ENCODE measurements around the gene FAM200A.
"Not testable (repeated sequence)": the region's sequence is repeated elsewhere in the genome, so short reads cannot be mapped to it uniquely, and the experiment has no call there.

The FAM200A gene

DNA sequence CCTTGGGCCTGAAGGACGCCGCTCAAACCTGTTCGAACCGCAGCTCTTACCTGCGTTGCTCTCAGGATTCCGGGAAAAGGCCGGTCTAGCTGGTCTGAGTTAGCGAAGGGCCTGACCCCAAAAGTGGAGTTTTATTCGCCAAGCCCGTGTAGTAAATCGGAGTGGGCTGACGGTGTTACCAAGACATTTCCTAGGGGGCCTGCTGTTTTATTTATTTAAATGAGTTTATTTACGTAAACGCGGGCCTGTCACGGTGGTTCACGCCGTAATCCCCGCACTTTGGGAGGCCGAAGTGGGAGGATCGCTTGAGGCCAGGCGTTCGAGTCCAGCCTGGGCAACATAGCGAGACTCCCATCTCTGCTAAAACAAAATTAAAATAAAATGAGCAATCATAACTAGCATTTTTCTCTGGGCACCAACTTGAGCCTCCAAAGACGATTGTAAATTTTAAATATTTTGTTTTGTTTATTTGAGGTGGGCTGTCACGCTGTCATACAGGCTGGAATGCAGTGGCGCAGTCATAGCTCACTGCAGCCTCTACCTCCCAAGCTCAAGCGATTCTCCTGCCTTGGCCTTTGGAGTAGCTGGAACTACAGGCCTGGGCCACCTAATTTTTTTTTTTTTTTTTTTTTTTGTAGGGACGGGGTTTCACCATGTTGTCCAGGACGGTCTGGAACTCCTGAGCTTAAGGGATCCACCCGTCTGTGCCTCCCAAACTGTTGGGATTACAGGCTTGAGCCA, 7.4 kb upstream of the FAM200A start:
- DNase-seq: no peak

DNA sequence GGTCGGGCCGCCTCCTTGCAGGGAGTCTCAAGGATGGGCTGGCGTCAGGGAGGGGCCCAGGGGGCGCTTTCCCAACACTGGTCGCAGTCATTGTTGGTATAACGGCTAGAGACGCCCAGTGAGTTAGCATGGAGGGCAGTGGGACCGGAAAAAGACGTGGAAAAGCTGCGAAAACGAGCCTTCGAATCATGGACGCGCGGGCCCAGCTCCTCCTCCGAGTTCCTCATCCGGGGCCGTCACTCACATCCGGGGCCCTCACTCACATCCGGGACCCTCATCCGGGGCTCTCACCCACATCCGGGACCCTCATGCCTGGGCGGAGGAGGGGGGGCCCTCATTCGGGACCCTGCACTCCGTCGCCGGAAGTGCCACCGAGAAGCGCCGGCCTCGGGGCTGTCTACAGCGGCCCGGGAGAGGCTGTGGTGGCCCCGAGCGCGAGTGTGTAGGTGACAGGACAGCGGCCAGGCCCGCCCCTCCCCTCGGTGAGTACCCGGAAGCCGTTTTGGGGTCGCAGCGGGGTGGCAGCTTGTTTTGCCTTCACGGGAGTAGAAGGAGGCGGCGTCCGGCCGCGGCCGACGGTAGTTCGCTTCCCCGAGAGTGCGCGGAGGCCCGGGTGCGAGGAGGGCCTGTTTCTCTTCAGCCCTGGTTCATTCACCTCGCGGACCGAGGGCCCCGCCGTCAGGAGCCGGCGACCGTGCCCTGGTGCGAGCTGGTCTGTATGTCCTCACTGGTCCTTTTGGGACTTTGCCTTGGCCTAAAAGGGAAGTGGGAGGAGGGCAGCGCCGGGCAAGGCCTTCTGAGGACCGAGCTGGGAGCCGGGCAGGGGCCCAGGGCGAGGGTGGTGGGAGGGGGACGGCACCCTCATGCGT, 6.6 kb upstream of the FAM200A start, which contains the start of gene ZNF655:
Gene ZNF655, plus strand, starts transcription at position 337 of the 869 bp plus-strand sequence. CDS start 1,918 bp downstream, outside the sequence.
- DNase-seq: peak; percentile 34 to 96 (median 87)

DNA sequence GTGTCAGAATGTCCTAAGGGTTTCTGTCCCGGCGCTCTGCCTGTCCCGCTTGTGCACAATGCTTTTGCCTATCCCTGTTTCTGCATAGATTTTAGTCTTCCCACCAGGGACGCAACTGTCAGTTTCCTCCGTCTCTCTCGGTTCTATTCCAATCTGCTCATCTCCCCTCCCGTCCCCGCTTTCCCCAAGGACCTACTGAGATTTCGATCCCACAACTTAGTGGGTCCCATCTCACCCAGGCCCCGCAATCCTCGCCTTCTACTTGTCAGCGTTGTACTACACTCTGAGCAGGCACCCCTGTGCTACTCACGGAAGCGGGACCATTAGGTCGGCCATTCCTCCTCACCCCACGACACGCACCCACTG, 6.0 kb upstream of the FAM200A start:
- peak in 3 of 51 donors; percentile 62 to 69 (median 69) for DNase-seq

DNA sequence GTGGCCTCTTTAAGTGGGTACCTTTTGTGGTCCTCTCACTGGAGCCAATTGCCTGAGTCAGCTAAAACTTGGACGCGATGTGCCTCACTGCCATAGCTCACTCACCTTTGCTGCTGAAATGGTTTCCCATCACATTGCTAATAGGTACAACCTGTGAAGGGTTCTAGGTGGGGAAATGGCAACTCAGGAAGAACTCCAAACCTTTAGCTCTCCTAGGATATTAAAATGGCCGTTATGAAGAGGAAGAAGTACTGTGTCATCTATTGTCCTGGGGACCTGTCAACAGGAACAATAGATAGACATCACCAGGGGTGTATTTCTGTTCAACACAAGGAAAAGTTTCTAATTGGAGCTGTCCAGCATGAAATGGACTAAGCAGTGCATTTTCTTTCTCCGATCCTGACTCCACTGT, 5.3 kb upstream of the FAM200A start:
- no peak for DNase-seq

DNA sequence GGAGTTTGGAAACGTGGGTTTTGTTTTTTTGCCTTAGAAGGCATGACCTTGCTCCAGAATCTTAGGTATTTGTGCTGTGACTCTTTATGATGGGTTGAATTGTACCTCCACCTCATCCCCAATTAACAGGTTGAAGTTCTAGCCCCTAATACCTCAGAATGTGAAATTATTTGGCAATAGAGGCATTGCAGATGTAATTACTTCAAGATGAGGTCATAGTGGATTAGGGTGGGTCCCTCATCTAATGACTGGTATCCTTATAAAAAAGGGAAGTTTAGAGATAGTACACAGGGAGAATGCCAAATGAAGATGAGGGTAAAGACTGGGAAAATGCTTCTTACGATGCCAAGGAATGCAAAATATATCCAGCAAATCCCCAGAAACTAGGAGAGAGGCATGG, 3.0 kb upstream of the FAM200A start:
- DNase-seq: no peak

DNA sequence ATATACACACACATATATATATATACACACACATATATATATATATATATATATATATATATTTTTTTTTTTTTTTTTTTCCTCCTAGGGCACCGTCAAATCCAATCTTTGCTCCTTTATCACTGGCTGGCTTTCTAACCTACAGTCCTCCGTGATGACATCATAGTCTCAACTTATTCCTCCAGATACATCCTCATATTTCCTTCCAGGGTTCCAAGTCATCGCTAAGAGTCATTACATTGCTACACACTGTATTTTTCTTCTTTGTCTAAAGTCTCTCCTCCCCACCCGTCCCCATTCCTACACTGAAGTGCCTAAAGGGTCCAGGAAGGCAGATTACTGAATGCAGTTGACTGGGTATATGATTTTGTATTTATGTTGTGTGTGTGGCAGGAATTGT, 1.1 kb upstream of the FAM200A start:
- no peak for DNase-seq

DNA sequence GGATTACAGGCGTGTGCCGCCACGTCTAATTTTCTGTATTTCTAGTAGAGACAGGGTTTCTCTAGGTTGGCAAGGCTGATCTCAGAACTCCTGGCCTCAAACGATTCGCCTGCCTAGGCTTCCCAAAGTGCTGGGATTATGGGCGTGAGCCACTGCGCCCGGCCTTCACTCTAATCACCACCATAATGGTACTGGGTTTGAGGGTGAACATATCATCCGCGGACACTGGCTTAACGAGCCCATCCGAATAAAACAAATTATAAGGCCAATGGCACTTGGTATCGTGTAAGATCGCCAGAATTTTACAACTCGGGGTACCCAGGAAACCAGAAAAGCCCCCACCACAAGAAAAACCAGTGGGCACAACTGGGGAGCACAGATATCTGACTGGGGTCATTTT, 580 bp downstream of the FAM200A start:
- DNase-seq: no peak

DNA sequence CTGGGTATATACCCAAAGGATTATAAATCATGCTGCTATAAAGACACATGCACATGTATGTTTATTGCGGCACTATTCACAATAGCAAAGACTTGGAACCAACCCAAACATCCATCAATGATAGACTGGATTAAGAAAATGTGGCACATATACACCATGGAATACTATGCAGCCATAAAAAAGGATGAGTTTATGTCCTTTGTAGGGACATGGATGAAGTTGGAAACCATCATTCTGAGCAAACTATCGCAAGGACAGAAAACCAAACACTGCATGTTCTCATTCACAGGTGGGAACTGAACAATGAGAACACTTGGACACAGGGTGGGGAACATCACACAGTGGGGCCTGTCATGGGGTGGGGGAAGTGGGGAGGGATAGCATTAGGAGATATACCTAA, 2.4 kb downstream of the FAM200A start:
- not testable (repeated sequence) for DNase-seq

DNA sequence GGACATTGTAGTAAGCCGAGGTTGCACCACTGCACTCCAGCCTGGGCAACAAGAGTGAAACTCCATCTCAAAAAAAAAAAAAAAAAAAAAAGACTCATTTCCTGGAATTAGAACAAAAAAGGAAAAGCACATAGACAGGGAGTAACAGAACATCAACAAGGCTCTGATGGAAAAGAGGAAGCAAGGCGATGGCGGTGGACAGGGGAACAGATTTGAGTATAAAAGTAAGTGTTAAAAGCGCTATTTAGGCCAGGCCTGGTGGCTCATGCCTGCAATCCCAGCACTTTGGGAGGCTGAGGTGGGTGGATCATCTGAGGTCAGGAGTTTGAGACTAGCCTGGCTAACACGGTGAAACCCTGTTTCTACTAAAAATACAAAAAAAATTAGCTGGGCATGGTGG, 6.6 kb downstream of the FAM200A start:
- not testable (repeated sequence) for DNase-seq

DNA sequence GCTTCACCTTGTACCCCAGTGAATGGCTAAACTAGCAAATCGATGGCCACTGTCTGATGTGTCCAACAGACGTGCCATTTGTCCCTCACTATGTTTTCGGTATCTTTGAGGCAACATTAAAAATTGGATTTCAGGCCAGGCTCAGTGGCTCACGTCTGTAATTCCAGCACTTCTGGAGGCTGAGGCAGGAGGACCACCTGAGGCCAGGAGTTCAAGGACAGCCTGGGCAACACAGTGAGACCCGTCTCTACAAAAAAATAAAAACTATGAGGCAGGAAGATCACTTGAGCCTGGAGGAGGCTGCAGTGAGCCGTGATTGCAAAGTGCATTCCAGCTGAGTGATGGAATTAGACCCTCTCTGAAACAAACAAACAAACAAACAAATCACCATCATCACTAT, 8.0 kb downstream of the FAM200A start:
- DNase-seq: no peak

DNA sequence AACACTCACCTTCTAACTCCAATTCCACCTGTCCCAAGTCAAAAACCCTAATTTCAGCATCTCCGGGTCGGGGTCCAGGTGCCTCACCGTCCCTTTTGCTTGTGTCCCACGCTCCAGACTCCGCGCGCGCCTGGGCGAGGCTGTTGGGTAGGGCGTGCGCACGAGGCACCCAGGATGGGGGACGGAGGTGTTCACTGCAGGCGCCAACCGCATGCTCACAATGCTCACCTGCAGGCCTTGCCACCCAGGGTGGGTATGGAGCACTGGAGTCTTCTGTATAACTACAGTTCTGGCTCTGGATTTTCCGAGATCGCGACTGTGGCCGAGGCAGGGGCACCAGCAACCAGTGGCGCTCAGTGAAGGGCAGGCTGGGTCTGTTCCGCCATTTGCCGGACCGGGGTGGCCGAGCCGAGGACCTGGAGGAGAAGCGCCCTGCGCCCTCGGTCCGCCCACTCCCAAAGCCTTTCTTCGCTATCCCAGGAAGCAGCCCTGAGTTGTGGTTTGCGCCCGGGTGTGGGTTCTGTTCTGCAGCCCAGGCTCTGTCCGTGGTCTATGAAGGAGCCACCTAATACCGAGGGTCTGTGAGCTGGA, 8.7 kb downstream of the FAM200A start:
- no peak for DNase-seq

DNA sequence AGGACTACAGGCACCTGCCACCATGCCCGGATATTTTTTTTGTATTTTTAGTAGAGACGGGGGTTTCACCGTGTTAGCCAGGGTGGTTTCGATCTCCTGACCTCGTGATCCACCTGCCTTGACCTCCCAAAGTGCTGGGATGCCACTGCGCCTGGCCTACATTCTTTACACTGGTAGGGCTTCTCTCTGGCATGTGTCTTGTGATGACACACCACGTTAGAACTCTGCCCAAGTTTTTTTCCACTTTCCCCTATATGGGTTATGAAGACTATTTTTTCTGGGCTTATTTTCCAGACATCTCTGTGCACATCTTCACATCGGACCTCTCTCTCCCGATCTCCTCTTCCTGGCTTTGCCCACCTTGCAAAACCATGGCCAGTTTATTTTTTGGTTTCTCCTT, 10.7 kb downstream of the FAM200A start:
- DNase-seq: no peak

DNA sequence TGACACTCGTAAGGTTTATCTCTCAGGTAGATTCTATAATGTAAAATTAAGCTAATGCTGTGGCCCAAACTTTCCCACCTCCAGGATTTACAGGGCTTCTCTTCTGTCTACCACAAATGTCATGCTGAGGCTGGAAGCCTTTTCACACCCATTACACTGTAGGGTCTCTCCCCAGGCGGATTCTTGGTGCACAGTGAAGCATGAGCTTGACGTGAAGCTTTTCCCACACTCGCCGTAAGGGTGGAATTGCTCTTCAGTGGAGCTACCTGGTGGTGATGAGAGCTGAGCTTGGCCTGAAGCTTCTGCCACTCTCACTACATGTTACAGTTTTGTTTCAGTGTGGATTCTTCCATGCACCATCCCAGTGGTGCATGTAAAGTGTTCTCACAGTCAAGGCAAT, 11.4 kb downstream of the FAM200A start:
- no peak for DNase-seq

DNA sequence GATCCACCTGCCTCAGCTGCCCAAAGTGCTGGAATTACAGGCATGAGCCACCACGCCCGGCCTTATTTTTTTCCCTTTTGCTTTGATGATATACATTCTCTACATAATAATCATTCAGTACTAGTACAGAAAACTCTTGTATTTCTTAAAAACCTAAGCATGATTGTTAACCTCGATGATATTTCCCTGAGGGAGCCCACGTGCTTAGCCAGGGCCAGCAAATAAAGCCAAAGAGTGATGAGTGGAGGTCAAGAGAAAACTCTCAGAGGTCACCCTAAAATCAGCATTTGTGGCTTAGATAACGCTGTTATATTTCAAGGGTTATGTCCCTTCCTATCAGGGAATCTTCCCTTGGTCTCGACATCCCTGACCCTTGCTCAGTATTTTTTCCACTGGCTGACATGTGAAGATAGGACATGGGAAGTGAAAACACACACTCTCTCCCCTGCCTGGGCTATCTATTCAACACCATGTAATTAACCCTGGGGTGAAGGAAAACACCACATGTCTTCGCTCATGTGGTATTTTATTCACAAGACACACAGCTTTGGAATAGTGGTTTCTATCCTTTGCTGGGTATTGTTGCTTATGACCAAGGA, 12.6 kb downstream of the FAM200A start:
- no peak for DNase-seq

DNA sequence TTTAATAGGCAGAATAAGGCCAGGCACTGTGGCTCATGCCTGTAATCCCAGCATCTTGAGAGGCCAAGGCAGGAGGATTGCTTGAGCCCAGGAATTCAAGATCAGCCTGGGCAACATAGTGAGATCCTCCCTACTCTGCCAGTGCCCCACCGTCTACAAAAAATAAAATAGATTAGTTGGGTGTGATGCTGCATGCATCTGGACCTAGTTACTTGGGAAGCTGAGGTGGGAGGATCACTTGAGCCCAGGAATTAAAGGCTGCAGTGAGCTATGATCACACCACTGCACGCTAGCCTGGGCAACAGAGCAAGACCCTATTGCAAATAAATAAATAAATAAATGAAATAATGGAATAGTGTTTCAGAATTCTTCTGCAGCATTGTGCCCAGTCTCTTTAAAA, 16.2 kb downstream of the FAM200A start:
- no peak for DNase-seq

DNA sequence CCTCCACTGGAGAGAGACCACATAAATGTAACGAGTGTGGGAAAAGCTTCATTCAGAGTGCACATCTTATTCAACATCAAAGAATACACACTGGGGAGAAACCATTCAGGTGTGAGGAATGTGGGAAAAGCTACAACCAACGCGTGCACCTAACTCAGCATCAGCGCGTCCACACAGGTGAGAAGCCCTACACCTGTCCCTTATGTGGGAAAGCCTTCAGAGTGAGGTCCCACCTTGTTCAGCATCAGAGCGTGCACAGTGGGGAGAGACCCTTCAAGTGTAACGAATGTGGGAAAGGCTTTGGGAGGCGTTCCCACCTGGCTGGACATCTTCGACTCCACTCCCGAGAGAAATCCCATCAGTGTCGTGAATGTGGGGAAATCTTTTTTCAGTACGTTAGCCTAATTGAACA, 20.6 kb downstream of the FAM200A start:
- DNase-seq: no peak

DNA sequence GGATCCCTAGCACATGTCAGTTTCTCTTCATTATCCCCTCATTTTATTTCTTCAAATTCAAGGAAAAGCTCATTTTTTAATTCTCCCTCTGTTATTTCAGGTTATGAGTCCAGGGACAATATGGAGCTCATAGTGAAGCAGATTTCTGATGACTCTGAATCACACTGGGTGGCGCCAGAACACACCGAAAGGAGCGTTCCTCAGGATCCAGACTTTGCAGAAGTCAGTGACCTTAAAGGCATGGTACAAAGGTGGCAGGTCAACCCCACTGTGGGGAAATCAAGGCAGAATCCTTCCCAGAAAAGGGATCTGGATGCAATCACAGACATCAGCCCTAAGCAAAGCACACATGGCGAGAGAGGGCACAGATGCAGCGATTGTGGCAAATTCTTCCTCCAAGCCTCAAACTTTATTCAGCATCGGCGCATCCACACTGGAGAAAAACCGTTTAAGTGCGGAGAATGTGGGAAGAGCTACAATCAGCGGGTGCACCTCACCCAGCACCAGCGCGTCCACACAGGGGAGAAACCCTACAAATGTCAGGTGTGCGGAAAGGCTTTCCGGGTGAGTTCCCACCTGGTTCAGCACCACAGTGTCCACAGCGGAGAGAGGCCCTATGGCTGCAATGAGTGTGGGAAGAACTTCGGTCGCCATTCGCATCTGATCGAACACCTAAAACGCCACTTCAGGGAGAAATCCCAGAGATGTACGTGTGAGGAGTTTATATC, 26.0 kb downstream of the FAM200A start:
- no peak for DNase-seq

DNA sequence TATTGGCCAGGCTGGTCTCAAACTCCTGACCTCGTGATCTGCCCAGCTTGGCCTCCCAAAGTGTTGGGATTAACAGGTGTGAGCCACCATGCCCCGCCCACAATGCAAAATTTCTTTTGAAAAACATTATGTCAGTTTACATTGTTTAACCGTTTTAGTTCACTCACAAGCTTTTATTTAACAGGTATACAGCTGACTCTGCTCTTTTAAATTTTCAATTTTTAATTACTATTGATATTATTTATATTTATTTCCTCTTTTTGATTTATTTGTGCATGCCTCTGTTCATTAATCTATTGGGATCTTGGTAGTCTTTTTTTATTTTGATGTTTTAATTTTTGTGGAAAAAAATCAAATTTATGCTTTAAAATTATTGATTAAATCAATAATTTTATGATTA, 30.5 kb downstream of the FAM200A start:
- DNase-seq: no peak

DNA sequence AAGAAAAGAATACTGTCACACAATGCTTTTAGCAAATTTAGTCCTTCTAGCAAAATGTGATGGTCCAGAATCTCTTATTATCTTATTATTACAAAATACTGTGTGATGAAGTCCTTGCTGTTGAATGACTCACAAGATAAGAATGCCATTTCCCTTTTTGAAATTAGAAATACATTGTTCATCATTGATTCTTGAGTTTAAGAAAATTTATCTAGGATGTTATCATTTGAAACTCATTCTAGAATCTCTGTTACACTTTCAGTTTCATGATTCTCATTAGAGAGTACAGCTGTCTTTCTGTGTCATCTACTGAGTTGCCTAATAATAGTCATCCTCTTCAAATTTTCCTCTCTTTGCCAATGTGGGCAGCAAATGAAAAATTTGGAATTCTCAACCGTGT, 37.9 kb downstream of the FAM200A start:
- no peak for DNase-seq

DNA sequence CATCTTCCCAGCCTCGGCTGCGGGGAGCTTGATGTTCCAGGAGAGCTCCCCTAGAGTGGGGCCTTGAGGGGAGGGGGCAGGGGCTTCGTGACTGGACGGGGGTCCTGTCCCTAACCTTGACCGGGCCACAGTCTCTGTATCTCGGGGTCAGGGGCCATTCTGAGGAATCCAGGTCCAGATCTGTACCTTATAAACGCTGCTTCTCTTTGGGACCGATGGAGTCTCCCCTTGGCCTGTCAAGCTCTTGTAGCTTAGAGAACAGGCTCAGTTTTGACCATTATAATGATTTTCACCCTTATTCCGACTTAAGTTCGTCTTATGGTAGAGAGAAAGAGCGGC, 46.6 kb downstream of the FAM200A start:
- no peak for DNase-seq

DNA sequence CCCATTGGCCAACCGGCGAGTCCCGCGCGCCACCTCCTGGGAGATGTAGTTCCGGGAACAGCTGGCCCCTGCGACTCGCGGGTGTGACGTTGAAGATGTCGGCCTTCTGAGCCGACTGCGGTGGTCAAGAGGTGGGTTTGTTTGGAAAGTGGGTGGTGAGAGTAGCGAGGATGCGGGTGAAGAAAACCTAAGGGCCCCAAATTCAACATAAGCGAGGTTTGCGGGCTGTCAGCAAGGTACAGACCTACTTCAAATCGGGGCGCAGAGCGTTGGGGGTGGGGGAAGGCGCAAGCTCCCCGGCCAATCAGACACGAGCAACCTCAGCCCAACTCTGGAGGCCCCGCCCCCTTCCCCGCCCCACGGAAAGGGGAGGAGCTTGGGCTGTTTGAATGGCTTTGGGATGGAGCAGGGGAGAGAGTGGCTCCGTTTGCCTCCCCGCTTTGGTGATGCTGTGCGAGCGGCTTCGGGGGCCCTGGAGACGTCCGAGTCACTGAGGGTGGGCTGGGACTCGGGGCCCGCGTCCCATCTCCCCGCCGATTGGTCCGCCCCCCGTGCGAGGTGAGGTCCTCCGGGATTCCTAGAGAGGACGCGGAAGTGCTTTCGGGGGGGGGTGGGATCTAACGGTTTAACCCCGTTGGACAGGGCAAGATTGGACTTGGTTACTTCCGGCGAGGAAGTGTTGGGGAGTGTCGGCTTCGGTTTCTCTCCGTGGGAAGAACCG, 47.2 kb downstream of the FAM200A start, which contains the start of gene ZKSCAN5:
Gene ZKSCAN5, plus strand, starts transcription at position 60 of the 721 bp plus-strand sequence. CDS start 1,383 bp downstream, outside the sequence.
- peak; percentile 87 to 100 (median 98) for DNase-seq

Data from hypothalamus (tissue), 51 donors.